Smooth muscle cell (in vitro differentiated cells): ENCODE data around the gene SST. TPM values are rescaled to one million over a fixed set of nuclear protein-coding genes. Genes with fewer than 3 reads are reported as not detected.

Experiments
- DNase-seq: peaks from one replicate; lab custom pipeline; 2025; ENCODE audit not compliant: unreplicated experiment; lab: John Stamatoyannopoulos, UW
- H2AFZ ChIP-seq: fragments of 200-600 bp; sonication (generic); 2 replicates; pipeline ENCODE4 v1.6.0; 2016; ENCODE audit warnings: antibody characterized with exemption, low read depth, mild to moderate bottlenecking
- H3F3A ChIP-seq: fragments of 200-600 bp; sonication (generic); 2 replicates; pipeline ENCODE4 v1.6.0; 2017; ENCODE audit warnings: antibody characterized with exemption, low read depth
- H3K27ac ChIP-seq: fragments of 200-600 bp; sonication (generic); 2 replicates; pipeline ENCODE4 v1.5.1; 2016; ENCODE audit warnings: low read depth, mild to moderate bottlenecking
- H3K27me3 ChIP-seq: fragments of 200-600 bp; sonication (generic); 2 replicates; pipeline ENCODE4 v1.6.1; 2016; ENCODE audit warnings: low read depth, mild to moderate bottlenecking
- H3K36me3 ChIP-seq: fragments of 200-600 bp; sonication (generic); 2 replicates; pipeline ENCODE4 v1.5.1; 2016; ENCODE audit warnings: low read depth
- H3K4me1 ChIP-seq: fragments of 200-600 bp; sonication (generic); 2 replicates; pipeline ENCODE4 v1.5.1; 2016; ENCODE audit warnings: low read depth
- H3K4me2 ChIP-seq: fragments of 200-600 bp; sonication (generic); 2 replicates; pipeline ENCODE4 v1.6.0; 2016; ENCODE audit warnings: mild to moderate bottlenecking
- H3K4me3 ChIP-seq: fragments of 200-600 bp; sonication (generic); 2 replicates; pipeline ENCODE4 v1.5.1; 2016; ENCODE audit warnings: mild to moderate bottlenecking
- H3K79me2 ChIP-seq: fragments of 200-600 bp; sonication (generic); 2 replicates; pipeline ENCODE4 v1.6.0; 2016; ENCODE audit warnings: low read depth, mild to moderate bottlenecking
- H3K9ac ChIP-seq: fragments of 200-600 bp; sonication (generic); 2 replicates; pipeline ENCODE4 v1.6.0; 2016; ENCODE audit warnings: low read depth
- H3K9me3 ChIP-seq: fragments of 200-600 bp; sonication (generic); replicated peaks from 2 replicates; pipeline ENCODE4 v1.5.1; 2016; ENCODE audit warnings: low read depth
- H4K20me1 ChIP-seq: fragments of 200-600 bp; sonication (generic); 2 replicates; pipeline ENCODE4 v1.6.0; 2016; ENCODE audit warnings: low read depth
- WGBS: methylation state at CpG from one replicate; pipeline ENCODE4 v1.1.7; 2016; ENCODE audit warnings: low lambda C conversion rate; 5-methylcytosine and 5-hydroxymethylcytosine counted together
- polyA plus RNA-seq: library from polyadenylated mRNA; unstranded; fragments of >200 nt; fragmentation: Nextera tagmentation; extraction: Ambion mirVana; gene quantifications from 2 replicates; pipeline ENCODE4 v1.2.1, GENCODE V29; 2016
- total RNA-seq: library from RNA; depleted of rRNA; stranded (reverse); fragments of >200 nt; gene quantifications from 2 replicates; pipeline ENCODE4 v1.2.3, GENCODE V29; 2014
- TF ChIP-seq, protein P1 (sequence below): fragments of 200-600 bp; sonication (generic); IDR thresholded peaks from 2 replicates; pipeline ENCODE4 v1.5.1; 2017; ENCODE audit warnings: borderline replicate concordance, mild to moderate bottlenecking, antibody characterized with exemption; ENCODE audit not compliant: insufficient read depth, poor library complexity, severe bottlenecking

Gene SST
- total and polyA plus RNA-seq, 2 experiments from 2014 or later = not detected

DNA sequence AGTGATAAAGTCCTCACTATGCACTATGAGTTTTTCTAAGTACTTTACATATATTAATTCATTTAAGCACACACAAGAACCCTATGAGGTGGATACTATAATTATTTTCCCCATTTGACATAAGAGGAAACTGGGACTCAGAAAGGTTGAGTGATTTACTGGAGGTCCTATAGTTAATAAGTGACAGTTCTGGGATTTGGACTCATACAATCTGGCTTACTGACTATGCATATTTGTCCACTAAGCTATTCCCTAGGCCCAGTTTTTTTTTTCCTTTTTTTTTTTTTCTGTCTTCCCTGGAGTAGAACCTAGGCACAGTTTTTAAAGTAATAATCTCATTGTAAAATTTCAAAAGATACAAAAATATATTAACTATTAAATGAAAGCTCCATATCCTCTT is 38.5 kb upstream of the SST start:
- Histone ChIP-seq H3K27ac (no peak overlapping the region), H3K79me2 (no peaks in the 10 kb centered on the region), H3K4me1 (no peaks in the 10 kb centered on the region), H3K4me3 (no peak overlapping the region), H2AFZ (no peak overlapping the region), H3K27me3 (no peaks in the 10 kb centered on the region), H3K9ac (no peak overlapping the region), H3K4me2 (no peak overlapping the region), H3F3A (no peaks in the 10 kb centered on the region), H3K9me3 (no peaks in the 10 kb centered on the region), H4K20me1 (no peaks in the 10 kb centered on the region), H3K36me3 (no peaks in the 10 kb centered on the region)
- TF ChIP-seq, protein P1, sequence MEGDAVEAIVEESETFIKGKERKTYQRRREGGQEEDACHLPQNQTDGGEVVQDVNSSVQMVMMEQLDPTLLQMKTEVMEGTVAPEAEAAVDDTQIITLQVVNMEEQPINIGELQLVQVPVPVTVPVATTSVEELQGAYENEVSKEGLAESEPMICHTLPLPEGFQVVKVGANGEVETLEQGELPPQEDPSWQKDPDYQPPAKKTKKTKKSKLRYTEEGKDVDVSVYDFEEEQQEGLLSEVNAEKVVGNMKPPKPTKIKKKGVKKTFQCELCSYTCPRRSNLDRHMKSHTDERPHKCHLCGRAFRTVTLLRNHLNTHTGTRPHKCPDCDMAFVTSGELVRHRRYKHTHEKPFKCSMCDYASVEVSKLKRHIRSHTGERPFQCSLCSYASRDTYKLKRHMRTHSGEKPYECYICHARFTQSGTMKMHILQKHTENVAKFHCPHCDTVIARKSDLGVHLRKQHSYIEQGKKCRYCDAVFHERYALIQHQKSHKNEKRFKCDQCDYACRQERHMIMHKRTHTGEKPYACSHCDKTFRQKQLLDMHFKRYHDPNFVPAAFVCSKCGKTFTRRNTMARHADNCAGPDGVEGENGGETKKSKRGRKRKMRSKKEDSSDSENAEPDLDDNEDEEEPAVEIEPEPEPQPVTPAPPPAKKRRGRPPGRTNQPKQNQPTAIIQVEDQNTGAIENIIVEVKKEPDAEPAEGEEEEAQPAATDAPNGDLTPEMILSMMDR = no peak
- no peak for DNase-seq

DNA sequence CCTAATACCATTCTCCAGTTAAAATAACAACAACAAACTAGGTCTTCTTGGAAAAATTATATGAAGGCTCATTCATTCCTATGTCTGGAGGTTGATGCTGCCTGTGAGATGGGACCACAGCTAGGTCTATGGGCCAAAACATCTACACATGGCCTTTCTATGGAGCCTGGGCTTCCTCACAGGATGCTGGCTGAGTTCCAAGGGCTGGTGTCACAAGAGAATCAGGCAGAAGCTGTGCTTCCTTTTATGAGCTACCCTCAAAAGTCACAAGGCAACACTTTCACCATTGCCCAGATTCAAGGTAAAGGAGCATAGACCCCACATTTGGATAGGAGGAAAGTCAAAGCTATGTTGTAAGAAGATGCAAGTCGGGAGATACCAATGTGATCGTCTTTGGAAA is 36.8 kb upstream of the SST start:
- H3K27ac ChIP-seq = no peak overlapping the region
- H3K36me3 ChIP-seq = no peaks in the 10 kb centered on the region
- no peaks in the 10 kb centered on the region for H4K20me1 ChIP-seq
- H3K4me2 ChIP-seq = no peak overlapping the region
- H3K9me3 ChIP-seq = no peaks in the 10 kb centered on the region
- H3K27me3 ChIP-seq = no peaks in the 10 kb centered on the region
- no peak overlapping the region for H2AFZ ChIP-seq
- no peaks in the 10 kb centered on the region for H3K79me2 ChIP-seq
- TF ChIP-seq, protein P1 = no peak
- H3K4me1 ChIP-seq = no peaks in the 10 kb centered on the region
- no peak overlapping the region for H3K9ac ChIP-seq
- 91% methylated on average over 2 of the region's 2 CpGs for WGBS
- no peak for DNase-seq
- H3K4me3 ChIP-seq = no peak overlapping the region
- H3F3A ChIP-seq = no peaks in the 10 kb centered on the region

DNA sequence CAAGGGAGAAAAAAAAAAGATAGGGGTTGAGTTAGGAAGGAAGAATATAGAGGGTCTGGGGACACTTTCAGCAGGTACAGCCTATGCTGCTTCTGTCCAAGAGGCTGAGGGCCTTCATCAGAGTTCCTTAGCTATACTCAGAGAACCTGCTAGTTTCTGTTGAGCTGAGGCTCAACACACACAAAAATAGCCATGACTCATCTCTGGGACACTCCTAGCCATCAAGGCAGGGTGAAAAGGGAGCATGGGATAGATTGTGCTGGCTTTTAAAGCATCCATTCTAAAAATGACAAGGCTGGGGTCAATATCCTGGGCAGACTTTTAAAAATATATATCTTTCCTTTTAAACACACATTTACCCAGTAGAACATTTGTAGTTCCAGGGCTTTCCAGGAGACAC is 35.0 kb upstream of the SST start:
- Histone ChIP-seq H3K27ac (no peak overlapping the region), H3F3A (no peaks in the 10 kb centered on the region), H3K79me2 (no peaks in the 10 kb centered on the region), H3K9me3 (no peaks in the 10 kb centered on the region), H3K4me2 (no peak overlapping the region), H3K4me1 (no peaks in the 10 kb centered on the region), H3K9ac (no peak overlapping the region), H2AFZ (no peak overlapping the region), H3K27me3 (no peaks in the 10 kb centered on the region), H4K20me1 (no peaks in the 10 kb centered on the region), H3K36me3 (no peaks in the 10 kb centered on the region), H3K4me3 (no peak overlapping the region)
- no peak for DNase-seq
- TF ChIP-seq, protein P1 = no peak

DNA sequence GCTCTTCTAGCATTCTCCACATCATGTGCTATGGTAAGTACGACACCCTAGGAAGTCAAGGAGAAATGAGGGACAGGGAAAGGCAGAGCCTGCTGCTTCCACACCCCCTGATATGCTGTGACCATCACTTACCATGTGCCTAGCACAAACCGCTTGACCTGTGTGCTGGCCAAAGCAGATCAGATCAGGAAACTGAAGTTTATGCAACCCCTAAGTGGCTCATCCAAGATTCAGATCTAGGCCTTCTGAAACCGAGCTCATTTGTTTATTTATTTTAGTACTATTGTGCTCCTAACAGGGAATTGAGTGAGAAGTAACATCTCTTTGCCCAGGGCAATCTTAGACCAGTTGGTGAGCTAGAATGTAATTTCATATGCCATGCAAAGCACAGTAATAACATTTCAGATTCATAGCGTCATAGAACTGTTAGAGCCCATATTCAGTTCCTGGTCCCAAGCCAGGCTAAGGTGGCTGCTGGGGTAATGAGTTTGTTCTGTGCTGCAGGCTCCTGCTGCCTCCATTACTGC is 32.4 kb upstream of the SST start, which contains the start of gene RTP2:
Gene RTP2 (minus strand): TSS at position 51 of the 527 bp plus-strand sequence. CDS start 429 bp downstream, outside the sequence.
- Histone ChIP-seq H3F3A (no peaks in the 10 kb centered on the region), H3K4me2 (no peak within 1 kb of the TSS), H3K36me3 (no peaks in the 10 kb centered on the region), H3K27me3 (no peaks in the 10 kb centered on the region), H3K4me3 (no peak within 1 kb of the TSS), H3K27ac (no peak within 1 kb of the TSS), H3K79me2 (no peaks in the 10 kb centered on the region), H3K9ac (no peak within 1 kb of the TSS), H3K9me3 (no peaks in the 10 kb centered on the region), H2AFZ (no peak within 1 kb of the TSS), H4K20me1 (no peaks in the 10 kb centered on the region), H3K4me1 (no peaks in the 10 kb centered on the region)
- TF ChIP-seq, protein P1 = no peak
- DNase-seq = no peak
- 60% methylated on average over 4 of the region's 4 CpGs for WGBS
